Hematopoietic multipotent progenitor cell treated with erythropoietin and hydrocortisone succinate and interleukin-3 and kit ligand, for 17 days (in vitro differentiated cells): ENCODE data around the gene MED8.

ENCODE experiments used
- DNase-seq: peaks from one replicate; pipeline ENCODE4 v3.0.0-alpha.2; 2015; ENCODE audit warnings: low spot score

Gene MED8

DNA sequence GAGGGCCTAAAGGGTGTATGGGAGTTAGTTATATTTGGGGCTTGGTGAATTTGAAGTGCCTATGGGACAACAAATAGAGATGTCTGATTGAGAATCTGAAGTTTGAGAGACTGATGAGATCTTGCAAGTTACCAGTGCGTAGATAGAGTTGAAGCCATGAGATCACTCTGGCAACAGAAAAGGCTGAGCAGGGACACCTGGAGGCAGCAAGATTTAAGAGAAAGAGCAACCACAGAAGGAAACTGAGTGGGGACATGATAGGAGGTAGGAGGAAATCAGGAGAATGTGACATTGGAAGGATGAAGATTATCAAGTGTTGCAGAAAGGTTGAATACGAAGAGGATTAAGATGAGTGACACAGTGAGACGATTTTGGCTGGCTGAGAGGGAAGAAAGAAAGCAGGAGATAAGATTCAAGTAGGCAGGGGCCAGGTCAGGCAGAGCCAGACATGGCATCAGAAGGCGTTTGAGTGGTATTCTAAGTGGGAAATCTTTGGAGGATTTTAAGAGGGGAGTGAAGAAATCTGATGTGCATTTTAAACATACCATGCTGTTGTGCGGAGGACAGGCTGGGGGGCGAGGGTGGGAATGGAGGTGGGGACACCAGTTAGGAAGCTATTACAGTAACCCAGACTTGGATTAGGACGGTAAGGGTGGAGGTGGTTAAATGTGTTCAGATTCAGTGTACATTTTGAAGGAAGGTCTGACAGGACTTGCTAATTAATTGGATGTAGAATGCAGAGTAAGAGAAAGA is 55.0 kb downstream of the MED8 start:
- DNase-seq: no peak
